ENCODE data around the gene OR6C2.
"Not testable (repeated sequence)": the region's sequence is repeated elsewhere in the genome, so short reads cannot be mapped to it uniquely, and the experiment has no call there.

The OR6C2 gene

GRCh38 chr12:55479136-55479535, 35.3 kb downstream of the OR6C2 start:
- not testable (repeated sequence) for DNase-seq

GRCh38 chr12:55484284-55484683, 40.4 kb downstream of the OR6C2 start:
- not testable (repeated sequence) for DNase-seq

GRCh38 chr12:55492078-55492477, 48.2 kb downstream of the OR6C2 start, which contains the start of gene OR6C68:
TSS of gene OR6C68 (plus strand) at chr12:55492378. CDS start at chr12:55492378, 0 bp downstream.
- no peak for DNase-seq

- DNase-seq: no peak
Observed at GRCh38 chr12:55495490-55495889, 51.6 kb downstream of the OR6C2 start.

GRCh38 chr12:55499231-55499630, 55.4 kb downstream of the OR6C2 start:
- DNase-seq: no peak

- DNase-seq: no peak
Observed at GRCh38 chr12:55499810-55500252, 56.0 kb downstream of the OR6C2 start.

GRCh38 chr12:55501601-55502000, 57.7 kb downstream of the OR6C2 start:
- DNase-seq: no peak

Measured in cortex of kidney (tissue), 1 donor.